ENCODE measurements around the gene MNX1.

DNA sequence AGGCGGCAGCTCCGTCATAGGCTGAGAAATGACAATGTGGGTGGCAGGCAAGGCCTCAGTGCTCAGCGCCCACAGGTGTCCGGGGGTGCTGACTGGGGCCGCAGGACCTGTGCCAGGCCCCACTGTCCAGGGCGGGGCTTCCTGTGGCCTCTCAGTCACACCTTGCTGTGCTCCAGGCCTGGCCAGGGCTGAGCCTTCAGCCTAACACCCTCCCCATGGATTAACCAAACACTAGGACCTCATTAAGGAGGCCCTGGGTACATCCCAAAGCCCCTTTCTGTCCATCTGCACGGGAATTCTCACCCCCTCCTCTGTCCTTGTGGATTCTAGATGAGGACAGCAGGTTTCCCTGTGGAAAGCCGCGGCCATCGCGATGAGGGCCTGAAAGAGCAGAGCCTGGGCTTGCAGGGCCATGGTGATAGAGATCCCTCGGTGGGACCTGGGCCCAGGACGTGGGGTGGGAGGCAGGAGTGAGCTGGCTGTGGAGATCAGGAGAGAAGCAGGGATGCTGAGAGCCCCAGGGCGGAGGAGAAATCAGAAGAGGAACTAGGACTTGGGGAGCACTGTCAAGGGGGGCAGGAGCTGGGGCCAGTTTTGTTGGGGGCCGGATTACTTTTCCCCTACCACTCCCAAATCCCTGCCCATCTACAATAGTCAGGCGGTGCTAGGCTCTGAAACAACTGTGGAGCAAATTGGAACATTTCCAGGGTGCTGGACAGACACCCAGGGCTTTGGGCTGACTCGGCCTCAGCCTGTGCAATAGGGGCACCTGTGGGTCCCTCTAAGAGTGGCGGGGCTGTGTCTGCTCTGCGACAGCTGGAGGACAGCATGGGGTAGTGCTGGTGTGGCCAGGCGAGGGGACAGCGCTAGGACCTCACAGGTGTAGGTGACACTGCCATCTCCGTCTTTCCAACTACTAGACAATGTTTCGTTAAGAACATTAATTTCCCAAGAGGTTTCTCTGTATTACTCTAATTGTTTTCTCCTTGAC is 23.3 kb upstream of the MNX1 start:
- TF ChIP-seq EZH2 (IDR thresholded peaks at IDR 0.05; ENCODE audit: low read depth) = no peak
- TF ChIP-seq, protein P1, sequence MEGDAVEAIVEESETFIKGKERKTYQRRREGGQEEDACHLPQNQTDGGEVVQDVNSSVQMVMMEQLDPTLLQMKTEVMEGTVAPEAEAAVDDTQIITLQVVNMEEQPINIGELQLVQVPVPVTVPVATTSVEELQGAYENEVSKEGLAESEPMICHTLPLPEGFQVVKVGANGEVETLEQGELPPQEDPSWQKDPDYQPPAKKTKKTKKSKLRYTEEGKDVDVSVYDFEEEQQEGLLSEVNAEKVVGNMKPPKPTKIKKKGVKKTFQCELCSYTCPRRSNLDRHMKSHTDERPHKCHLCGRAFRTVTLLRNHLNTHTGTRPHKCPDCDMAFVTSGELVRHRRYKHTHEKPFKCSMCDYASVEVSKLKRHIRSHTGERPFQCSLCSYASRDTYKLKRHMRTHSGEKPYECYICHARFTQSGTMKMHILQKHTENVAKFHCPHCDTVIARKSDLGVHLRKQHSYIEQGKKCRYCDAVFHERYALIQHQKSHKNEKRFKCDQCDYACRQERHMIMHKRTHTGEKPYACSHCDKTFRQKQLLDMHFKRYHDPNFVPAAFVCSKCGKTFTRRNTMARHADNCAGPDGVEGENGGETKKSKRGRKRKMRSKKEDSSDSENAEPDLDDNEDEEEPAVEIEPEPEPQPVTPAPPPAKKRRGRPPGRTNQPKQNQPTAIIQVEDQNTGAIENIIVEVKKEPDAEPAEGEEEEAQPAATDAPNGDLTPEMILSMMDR (conservative IDR thresholded peaks at IDR 0.05) = no peak
